NCI-H2196 treated with DMSO at 0.1 percent for 48 hours (cell line): ENCODE results near the gene KIF13A.

Source experiments
- DNase-seq: peaks from one replicate; lab custom pipeline; 2025; ENCODE audit not compliant: unreplicated experiment; lab: John Stamatoyannopoulos, UW

Gene KIF13A

GRCh38 chr6:17730078-17730704 is 257.2 kb downstream of the KIF13A start:
- DNase-seq, result no peak

DNA sequence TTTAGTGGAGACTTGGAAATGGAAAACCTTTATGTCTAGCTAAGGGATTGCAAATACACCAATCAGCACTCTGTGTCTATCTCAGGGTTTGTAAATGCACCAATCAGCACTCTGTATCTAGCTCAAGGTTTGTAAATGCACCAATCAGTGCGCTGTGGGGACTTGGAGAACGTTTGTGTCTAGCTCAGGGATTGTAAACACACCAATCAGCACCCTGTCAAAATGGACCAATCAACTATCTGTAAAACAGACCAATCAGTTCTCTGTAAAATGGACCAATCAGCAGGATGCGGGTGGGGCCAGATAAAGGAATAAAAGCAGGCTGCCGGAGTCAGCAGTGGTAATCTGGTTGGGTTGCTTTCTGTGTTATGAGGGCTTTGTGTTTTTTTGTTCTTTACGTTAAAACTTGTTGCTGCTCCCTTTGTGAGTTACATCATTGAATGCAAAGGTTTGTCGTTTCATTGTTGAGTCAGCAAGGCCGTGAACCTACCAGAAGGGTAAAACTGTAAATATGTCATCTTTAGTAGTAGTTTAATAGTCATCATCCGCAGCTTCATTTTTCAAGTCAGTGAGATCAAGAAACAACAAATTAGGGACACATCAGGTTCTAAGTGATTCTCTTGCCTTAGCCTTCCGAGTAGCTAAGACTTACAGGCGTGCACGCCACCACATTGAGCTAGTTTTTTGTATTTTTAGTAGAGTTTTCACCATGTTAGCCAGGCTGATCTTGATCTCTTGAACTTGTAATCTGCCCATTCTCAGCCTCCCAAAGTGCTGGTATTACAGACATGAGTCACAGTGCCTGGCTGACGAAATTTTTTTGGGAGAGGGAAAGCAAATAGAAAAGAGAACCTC is 258.0 kb downstream of the KIF13A start:
- DNase-seq, result no peak

DNA sequence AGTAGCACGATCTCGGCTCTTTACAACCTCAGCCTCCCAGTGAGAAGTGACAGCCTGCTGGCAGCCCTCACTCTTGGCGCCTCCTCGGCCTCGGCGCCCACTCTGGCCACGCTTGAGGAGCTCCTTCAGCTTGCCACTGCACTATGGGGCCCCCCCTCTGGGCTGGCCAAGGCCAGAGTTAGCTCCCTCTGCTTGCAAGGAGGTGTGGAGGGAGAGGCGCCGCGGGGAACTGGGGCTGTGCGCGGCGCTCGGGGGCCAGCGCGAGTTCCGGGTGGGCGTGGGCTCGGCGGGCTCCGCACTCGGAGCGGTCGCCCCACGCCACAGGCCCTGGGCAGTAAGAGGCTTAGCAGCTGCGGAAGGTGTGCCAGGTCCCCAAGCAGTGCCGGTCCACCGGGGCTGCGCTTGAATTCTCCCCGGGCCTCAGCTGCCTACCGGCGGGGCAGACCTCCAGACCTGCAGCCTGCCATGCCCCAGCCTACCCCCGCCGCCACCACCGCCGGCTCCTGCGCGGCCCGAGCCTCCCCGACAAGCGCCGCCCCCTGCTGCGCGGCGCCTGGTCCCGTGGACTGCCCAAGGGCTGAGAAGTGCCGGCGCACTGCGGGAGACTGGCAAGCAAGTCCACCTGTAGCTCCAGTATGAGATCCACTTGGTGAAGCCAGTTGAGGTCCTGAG is 258.7 kb downstream of the KIF13A start:
- no peak for DNase-seq

GRCh38 chr6:17725083-17725482 is 262.4 kb downstream of the KIF13A start:
- DNase-seq, result no peak

DNA sequence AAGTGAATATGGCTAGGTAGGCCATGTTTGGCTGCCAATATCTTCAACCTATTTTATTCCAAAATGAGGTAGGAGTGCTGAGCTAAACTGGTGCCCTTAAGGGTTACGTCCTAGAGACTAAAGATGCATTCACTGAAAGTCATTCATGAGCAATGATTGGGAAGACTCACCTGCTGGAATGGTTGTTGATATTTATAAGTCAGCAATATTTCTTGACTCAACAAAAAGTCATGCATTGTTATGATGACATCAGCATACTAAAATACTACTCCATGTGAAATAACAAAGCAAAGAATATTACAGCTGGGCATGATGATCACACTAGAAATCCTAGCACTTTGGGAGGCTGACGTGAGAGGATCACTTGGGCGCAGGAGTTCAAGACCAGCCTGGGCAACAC is 263.1 kb downstream of the KIF13A start:
- DNase-seq, result no peak

- no peak for DNase-seq
These were observed 265.8 kb downstream of the KIF13A start for GRCh38 chr6:17721671-17722070.

DNA sequence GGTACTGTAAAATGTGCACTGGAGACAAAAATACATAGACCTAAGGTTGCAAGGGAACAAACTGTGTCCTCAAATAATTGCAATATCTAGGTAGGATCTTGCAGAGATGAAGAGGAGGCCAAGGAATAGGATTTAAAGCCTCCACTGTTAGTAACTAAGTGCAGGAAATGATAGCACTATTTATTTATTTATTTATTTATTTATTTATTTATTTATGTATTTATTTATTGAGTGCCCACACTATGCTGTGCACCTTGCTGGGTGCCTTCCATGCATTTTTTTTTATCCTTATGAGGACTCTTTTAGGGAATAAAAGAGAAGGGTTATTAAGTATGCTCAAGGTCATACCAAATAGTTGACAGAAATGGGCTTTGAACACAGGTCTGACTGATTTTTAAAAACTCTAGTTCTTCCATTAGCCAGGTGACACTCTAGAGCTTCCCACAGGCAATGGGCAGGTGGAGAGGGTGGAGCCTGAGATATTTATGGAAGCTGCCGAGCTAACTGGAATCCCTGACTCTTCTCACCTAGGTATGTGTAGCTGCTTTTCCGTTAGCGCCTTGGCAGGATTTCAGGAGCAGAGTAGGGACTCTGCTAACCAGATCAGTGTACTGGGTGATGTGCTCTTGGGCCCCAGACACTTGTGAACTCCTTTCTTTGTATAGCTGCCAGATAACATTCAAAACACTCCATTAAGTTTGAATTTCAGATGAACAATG is 268.0 kb downstream of the KIF13A start:
- peak; percentile 16 for DNase-seq

DNA sequence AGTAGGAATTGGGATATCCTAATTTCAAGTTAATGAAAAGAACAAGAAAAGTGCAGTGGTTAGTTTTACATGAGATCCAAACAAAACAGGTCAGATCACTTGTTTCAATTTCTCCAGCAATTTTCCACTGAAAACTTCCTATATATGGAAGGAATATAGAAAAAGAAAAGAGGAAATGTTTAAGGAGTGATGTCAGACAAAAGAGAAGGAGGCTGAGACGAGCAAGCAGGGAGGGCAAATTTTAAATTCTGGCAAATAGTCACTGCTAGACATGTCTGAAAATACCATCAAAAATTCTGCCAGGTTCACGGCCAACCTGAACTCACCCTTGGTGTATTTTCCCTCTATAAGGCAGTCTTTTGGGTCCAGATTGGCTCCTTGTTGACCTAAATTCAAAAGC is 271.2 kb downstream of the KIF13A start:
- DNase-seq, result no peak

- DNase-seq, result no peak
These were observed 272.3 kb downstream of the KIF13A start for GRCh38 chr6:17714879-17715851.

- DNase-seq, result no peak
These were observed 273.3 kb downstream of the KIF13A start for GRCh38 chr6:17714177-17714576.

GRCh38 chr6:17712576-17712975 is 274.9 kb downstream of the KIF13A start:
- no peak for DNase-seq

DNA sequence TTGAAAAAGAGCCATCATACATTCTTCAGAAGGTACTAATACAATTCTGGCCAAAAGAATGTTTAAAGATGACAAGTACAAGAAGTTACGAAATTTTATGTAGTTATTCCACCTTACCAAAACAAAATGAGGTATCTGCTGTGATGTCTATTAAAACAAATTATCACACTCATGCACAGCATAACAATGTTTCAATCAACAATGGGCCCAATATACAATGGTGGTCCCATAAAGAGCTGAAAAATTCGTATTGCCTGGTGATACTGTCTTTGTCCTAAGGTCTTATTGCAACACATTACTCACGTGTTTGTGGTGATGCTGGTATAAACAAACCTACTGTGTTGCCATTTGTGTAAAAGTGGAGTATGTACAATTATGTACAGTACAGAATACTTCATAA is 277.1 kb downstream of the KIF13A start:
- DNase-seq, result no peak

DNA sequence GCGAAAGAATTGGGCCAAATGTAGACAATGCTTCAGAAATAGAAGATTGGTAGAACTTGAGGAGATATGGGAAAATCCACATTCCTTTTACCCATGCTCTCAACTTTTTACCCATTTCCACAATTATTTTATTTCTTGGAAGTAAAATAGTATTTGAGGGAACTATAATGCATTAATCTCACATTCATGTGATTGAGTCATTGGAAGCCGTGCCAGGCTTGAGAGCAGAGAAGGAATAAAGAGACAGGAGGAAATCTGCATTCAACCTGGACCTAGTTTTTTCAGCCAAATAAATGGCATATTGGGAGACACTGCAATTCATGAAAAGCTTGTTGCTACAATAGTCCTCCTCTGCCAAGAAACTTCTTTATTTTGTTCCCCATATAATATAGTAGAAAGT is 278.0 kb downstream of the KIF13A start:
- no peak for DNase-seq
